ENCODE data around the gene PNPLA2.

PNPLA2 gene

DNA sequence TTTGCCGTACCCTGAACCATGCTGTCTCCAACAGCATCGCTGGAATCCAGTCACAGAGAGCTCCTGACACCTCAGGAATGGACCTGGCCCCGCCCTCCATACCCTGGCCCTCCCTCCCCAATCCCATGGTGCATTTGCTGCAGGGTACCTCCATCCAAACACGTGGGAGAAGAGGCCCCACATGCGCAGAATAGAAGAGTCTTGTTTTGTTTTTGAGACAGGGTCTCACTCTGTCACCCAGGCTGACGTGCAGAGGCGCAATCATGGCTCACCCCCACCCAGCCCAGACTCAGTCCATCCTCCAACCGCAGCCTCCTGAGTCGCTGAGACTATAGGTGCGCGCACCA, 2.3 kb upstream of the PNPLA2 start:
- DNase-seq (ENCODE audit: low spot score), result no peak

DNA sequence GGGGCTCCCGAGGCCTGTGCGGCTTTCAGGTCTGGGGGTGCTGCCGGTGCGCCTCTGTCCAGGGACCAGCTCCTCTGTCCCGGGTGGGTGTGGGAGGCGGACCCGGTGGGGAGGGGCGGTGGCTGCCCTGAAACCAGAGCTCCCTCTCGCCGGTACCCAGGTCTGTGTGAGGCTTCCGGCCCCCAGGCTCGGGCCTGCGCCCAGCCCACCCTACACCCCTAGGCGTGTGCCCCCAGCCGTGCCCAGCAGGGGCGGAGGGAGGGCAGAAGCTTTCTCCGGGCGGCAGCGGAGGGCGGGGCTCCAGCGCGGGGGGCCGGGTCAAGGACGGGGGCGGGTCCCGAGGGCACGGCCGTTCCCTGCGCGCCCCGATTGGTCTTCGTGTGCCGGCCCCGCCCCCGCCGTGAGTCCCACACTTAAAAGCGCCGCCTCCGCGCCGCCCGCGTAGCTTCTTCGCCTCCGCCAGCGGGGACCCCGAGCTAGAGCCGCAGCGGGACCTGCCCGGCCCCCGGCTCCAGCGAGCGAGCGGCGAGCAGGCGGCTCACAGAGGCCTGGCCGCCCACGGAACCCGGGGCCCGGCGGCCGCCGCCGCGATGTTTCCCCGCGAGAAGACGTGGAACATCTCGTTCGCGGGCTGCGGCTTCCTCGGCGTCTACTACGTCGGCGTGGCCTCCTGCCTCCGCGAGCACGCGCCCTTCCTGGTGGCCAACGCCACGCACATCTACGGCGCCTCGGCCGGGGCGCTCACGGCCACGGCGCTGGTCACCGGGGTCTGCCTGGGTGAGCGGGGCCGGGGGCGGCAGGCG, 616 bp downstream of the PNPLA2 start:
- DNase-seq (ENCODE audit: low spot score), result peak; percentile 90

DNA sequence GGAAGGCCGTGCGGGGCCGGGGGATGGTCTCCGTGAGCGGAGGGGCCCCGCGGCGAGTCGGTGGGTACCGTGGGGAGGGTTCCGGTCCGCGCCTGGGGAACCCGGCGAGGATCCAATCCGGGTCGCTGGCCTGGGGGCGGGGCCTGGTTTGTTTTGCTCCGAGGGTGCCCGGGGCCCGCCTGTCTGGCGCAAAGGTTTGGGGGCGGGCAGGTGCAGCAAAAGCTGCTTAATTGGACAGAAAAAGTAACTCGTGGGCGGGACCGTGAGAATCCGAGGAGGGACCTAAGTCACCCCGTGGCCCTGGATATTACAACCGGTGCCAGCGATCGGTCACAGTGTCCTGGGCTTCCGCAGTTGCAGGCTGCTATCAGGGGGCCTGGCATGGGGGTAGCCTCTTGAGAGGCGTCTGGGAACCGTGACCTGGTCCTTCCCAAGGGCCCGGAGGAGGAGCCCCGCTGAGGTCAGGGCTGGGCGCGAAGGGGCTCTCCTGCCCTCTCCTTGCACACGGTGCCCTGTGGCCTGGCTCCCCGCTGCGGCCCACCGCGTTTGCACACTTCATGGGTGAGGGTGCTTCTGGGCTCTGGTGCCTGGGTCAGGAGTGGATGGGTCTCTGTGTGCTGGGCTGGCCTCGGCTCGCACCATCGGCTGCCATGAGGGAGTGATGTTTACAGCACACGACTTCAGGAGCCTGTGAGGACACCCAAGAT, 1.4 kb downstream of the PNPLA2 start:
- peak; percentile 61 for DNase-seq (ENCODE audit: low spot score)

DNA sequence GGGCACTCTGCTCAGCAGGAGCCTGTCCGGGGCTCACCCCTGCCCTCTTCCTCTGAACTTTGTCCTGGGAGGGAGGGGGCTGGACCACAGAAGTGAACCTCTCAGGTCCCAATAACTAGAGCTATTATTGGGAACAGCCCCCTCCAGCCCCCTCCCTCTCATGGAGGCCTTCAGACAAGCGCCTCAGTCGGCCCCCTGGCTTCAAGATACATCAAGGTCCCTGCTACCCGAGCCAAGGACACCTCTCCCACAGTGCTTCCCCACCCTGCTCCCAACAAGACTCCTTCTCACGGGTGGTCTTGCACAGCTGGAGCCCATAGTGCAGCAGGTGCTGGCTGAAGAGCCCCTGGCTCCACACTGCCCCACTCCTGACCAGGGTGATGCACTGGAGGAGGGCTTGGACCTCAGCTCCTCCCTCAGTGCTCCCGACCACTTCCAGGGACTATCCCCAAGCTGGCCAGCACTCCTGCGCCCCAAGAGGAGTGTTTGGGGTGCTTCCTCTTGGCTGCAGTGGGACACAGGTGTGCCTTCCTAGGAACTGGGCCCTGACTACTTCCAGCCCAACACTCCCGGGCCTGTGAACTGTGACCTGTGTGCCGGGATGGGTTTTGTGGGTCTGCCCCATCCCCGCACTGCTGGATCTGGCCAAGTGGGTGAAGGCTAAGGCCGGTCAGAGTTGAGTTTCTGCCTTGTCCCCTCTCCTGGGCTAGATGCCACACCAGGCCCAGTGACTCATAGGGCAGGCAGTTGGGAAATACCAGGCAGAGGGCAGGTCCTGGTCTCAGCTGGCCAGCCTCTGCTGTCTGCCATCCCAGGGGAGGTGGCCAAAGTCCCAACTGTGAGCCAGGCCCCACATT, 2.2 kb downstream of the PNPLA2 start:
- no peak for DNase-seq (ENCODE audit: low spot score)

DNA sequence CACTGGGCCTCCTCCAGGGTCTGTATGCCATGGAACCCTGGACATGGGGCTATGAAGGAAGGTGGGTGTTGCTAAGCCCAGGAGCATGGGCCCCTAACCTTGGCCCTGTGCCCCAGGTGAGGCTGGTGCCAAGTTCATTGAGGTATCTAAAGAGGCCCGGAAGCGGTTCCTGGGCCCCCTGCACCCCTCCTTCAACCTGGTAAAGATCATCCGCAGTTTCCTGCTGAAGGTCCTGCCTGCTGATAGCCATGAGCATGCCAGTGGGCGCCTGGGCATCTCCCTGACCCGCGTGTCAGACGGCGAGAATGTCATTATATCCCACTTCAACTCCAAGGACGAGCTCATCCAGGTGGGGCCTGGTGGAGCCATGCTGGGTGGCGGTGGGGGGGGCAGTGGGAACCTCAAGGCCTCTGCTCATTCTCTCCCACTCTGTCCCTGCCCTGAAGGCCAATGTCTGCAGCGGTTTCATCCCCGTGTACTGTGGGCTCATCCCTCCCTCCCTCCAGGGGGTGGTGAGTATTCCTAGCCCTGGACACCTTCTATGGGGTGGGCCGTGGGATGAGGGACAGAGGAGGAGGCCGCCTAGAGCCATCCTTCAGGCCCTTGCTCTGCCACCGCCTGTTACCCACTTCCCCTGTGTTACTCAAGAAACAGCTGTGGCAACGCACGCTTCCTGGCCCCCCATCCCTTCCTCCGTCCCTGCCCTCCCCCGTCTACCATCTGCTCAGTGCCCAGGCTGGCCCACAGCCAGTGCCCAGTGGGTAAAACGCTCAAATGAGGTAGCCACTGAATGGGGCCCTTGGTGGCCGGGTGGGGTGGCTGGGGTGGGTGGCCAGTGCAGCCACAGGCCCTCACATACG, 3.0 kb downstream of the PNPLA2 start:
- no peak for DNase-seq (ENCODE audit: low spot score)

DNA sequence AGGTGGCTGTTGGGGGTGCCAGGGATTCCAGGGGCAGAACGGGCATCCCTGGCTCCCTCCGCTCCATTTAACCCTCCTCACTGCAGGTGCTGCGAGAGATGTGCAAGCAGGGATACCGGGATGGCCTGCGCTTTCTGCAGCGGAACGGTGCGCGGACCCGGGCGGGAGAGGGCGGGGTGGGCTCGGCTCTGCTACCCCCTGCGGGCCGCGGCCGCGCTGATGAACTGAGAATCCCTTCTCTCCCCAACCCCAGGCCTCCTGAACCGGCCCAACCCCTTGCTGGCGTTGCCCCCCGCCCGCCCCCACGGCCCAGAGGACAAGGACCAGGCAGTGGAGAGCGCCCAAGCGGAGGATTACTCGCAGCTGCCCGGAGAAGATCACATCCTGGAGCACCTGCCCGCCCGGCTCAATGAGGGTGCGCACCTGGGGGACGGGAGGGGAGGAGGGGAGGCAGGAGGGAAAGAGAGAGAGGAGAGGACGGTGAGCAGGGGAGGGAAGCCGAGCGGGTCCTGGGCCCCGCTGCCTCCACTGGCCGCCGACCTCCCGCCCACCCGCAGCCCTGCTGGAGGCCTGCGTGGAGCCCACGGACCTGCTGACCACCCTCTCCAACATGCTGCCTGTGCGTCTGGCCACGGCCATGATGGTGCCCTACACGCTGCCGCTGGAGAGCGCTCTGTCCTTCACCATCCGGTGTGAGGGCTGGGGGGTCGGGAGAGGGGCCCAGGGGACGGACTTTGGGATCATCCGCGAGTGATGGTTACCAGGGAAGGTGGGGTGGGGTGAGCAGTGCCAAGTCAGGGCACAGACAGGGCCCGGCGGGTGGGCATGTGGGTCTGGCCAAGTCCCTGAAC, 5.0 kb downstream of the PNPLA2 start:
- no peak for DNase-seq (ENCODE audit: low spot score)

DNA sequence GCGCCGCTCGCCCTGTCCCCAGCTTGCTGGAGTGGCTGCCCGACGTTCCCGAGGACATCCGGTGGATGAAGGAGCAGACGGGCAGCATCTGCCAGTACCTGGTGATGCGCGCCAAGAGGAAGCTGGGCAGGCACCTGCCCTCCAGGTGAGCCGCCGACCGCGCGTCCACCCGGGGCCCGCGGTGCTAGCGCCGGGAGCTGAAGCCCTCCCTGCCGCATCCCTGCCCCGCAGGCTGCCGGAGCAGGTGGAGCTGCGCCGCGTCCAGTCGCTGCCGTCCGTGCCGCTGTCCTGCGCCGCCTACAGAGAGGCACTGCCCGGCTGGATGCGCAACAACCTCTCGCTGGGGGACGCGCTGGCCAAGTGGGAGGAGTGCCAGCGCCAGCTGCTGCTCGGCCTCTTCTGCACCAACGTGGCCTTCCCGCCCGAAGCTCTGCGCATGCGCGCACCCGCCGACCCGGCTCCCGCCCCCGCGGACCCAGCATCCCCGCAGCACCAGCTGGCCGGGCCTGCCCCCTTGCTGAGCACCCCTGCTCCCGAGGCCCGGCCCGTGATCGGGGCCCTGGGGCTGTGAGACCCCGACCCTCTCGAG, 5.7 kb downstream of the PNPLA2 start:
- DNase-seq (ENCODE audit: low spot score), result no peak

DNA sequence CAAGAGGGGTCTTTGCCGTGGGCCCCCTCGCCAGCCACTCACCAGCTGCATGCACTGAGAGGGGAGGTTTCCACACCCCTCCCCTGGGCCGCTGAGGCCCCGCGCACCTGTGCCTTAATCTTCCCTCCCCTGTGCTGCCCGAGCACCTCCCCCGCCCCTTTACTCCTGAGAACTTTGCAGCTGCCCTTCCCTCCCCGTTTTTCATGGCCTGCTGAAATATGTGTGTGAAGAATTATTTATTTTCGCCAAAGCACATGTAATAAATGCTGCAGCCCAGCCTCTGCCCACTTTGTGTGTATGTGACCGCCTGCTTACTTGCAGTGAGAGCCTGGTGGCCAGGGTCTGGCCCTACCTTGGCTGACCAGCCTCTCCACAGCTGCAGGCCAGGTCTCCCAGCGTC, 6.2 kb downstream of the PNPLA2 start:
- no peak for DNase-seq (ENCODE audit: low spot score)

DNA sequence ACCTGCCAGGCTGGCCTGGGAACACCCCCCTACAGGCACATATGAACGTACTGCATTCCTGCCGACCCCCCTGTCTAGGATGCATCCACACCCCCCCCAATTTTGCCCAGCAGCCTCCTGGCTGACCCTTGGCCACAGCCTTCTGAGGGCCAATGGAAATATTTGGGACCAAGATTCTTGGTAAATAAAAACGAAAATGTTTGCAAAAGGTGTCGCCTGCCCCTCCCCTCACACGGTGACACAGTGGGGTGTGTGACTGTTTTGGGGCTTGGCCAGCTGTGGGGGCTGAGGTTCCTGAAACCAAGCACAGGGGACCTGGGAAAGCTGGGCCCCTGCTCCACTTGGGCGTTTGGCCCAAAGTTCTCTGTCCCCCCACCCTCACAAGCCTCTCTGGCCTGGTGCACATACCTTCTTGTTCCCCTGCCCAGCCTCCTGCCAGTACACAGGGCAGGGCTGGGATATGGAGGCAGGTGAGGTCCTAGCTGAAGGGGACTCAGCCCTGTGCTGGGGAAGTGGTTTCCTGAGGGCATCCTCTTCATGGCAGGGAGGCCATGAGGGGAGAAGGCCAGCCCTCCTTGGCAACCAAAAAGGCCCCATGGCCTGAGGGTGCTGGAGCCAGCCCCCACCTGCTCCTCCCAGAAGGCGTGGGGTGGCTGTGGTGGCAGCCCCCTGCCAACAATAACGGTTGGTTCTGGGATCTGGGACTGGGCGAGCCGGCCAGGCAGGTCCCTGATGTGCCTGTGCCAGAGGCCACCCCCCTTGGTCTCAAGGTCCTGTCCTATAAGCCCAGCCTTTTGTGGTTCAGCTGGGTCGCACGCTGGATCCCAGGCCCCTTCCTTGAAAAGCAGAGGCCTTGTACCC, 6.9 kb downstream of the PNPLA2 start:
- DNase-seq (ENCODE audit: low spot score), result no peak

DNA sequence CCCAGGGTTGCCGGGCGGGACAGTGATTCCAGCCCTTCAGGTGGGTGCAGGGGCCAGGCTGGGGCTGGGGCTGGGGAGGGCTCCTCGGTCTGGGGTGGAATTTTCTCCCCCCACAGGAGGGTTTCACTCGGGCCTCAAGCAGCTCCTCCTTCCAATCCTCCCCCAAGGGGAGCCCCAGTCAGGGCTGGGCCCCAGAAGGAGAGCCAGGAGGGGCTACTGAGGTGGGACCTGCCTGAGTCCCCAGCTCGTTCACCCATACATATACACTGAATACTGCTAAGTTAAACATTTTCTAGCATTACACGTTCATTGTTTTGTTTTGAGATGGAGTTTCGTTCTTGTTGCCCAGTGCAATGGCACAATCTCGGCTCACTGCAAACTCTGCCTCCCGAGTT, 7.5 kb downstream of the PNPLA2 start:
- DNase-seq (ENCODE audit: low spot score), result no peak

DNA sequence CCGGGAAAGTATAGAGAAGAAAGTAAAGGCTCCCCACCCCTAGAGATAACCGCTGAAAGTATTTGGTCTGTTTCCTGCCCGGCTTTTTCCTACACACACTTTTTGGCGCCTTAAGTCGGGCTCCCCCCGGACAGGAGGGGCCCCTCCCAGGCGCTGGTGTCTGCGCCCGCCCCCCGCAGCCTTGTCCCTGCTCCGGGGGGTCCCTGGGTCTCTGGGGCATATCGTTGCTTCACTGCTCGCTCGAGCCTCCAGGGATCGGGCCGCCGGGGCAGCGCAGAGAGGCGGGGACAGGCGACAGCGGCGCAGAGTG, 8.1 kb downstream of the PNPLA2 start:
- no peak for DNase-seq (ENCODE audit: low spot score)

DNA sequence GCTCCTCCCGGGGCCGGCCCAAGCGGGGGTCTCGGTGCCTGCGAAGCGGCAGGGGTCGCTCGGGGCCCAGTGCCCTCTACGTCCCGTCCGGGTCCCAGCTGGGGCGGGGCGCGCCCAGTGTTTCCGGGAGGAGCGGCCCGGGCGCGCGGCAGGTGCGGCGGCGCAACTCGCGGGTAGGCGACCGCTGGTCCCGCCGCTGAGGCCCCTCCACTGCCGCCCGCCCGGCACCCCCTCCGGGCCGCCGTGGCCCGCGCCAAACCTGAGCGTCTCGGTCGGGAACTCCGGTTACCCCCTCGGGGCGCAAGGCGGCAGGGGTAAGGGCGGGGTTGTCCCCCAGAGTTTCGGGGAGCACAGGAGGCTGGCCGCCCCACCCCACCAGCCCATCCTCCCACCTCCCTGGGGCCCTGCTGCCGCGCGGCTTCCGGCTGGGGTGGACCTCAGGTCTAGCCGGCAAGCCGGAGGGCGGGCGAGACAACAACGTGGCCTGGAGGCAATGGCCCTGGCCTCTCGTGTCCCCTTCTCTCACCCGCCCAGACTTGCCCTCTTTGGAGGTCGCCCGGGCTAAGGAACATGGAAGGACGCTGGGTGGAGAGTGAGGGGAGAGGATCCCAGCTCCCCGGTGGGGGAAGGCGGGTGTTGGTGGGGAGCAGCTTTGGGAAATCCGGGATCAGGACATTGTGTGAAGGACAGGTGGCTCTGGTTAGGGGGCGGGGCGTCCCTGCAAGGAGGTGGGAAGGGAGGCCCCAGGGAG, 8.6 kb downstream of the PNPLA2 start:
- DNase-seq (ENCODE audit: low spot score), result no peak

DNA sequence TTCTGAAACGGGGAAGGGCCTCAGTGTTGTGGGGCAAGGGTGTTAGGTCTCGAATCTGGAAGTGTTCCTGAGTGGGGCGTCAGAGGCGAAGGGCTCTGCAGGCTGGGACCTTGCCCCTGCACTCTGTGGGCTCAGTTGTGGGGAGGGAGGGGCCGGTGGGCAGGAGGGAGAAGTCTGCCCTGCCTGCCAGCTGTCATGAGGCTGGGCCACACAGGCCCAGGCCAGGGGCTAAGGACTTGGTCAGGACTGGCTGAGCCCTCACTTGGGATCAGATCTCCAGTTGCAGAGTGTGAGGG, 9.1 kb downstream of the PNPLA2 start, which contains the start of gene CRACR2B:
Gene CRACR2B (plus strand): TSS at position 23 of the 296 bp plus-strand sequence. CDS start 689 bp downstream, outside the sequence.
- DNase-seq (ENCODE audit: low spot score), result no peak

DNA sequence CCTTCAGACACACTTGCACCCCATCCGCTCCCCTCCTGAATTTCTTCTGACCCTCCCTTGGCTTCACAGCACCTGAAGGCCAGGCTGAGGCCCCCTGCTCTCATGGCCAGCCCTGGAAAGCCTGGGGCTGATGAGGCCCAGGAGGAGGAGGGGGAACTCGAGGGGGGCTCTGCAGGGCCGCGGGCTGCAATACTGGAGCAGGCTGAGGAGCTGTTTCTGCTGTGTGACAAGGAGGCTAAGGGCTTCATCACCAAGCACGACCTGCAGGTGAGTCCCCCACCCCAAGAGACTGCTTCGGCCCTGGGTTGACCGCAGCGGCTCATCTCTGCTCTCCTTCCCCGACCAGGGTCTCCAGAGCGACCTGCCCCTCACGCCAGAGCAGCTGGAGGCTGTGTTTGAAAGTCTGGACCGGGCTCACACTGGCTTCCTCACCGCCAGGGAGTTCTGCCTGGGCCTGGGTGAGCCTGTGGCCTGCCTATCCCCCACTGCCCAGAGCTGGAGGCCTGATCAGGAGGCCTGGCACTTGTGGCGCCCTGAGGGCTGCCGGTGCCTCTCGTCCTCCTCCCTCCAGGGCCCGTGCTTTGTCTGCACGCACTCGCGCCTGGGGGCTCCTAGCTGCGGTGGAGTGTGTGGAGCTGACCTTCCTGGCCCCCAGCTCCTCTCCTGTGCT, 9.9 kb downstream of the PNPLA2 start:
- DNase-seq (ENCODE audit: low spot score), result no peak

DNA sequence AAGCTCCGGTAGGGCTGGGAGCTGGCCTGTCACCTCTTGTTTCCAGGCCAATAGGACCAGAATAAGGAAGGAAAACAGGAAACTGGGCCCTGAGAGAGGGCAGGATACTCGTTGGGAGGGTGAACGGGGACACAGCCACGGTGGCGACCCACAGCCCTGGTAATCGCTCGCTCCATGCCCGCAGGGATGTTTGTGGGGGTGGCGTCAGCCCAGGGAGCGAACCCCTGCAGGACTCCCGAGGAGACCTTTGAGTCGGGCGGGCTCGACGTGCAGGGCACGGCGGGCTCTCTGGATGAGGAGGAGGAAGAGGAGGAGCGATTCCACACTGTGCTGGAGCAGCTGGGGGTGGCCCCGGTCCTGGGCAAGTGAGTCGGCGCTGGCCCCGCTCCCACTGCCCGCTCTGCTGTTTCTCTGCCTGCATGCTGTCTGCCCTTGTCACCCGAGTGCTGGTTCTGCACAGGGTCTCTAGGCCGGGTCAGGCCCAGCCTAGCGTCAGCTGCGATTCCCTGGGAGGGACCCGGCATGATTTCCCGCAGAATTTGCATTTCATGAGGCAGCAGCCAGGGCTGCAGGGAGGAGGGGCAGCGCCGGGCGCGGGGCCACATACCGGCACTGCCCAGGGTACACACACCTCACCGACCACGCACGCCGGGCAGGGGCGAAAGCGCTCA, 10.6 kb downstream of the PNPLA2 start:
- no peak for DNase-seq (ENCODE audit: low spot score)

DNA sequence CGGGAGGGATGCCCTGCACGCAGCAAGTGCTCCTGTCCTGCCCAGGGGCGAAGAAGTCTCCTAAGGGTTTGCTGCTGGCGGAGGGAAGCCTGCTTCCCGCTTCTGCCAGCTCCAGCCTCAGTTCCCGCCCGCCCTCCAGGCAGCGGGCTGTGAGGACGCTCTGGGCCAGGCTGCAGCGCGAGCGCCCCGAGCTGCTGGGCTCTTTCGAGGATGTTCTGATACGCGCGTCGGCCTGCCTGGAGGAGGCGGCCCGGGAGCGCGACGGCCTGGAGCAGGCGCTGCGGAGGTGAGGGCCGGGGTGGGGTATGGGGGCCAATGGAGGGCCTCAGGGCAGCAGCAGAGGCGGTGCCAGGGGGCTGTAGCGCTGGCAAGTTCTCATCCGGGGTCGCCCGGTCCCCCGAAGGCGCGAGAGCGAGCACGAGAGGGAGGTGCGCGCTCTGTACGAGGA, 11.2 kb downstream of the PNPLA2 start:
- no peak for DNase-seq (ENCODE audit: low spot score)

DNA sequence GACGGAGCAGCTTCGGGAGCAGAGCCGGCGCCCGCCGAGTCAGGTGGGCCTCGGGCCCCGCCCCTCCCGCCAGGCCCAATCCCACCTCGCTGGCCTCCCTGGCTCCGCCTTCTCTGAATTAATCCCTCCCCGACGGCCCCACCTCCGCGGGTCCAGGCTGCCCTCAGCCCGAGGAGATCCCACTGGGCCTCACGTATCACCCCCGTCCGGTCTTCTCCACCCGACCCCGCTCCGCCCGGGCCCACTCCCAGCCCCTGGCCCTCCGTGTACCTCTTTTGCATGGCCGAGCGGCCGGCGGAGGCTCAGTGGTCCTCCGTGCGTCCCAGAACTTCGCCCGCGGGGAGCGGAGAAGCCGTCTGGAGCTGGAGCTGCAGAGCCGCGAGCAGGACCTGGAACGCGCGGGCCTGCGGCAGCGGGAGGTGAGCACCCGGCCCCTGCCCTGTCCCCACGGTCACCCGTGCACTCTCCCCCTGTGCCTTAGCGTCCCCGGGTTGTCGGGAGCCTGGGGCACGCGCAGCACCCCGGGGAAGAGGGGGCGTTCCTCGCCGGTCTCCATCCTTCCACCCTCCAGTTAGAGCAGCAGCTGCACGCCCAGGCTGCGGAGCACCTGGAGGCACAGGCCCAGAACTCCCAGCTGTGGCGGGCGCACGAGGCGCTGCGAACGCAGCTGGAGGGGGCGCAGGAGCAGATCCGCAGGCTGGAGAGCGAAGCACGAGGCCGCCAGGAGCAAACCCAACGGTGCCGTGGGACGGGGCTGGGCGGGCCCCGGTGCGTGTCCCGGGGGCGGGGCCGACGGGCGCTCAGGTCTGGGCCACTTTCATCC, 11.8 kb downstream of the PNPLA2 start:
- DNase-seq (ENCODE audit: low spot score), result no peak

Data from putamen (tissue), 1 donor.